SK-N-SH (cell line): Measurements from ENCODE around the gene MBNL1. TPM values are rescaled to one million over a fixed set of nuclear protein-coding genes. Genes with fewer than 3 reads are reported as not detected.
A peak's percentile ranks its signal among the peaks of the same experiment; 100 is the strongest.

ENCODE experiments used
- CTCF ChIA-PET: fragments of 300-600, 350-600 bp; formaldehyde crosslinking; extraction: SDS; loops from one replicate; lab custom pipeline; 2021; lab: Yijun Ruan, JAX
- POLR2A ChIA-PET: fragments of 350-600 bp; sonication (Branson Sonifier 250); formaldehyde crosslinking; extraction: SDS; loops from one replicate; lab custom pipeline; 2020; ENCODE audit warnings: antibody characterized with exemption, inconsistent platforms; lab: Yijun Ruan, JAX
- DNase-seq: peaks from one replicate; pipeline ENCODE4 v3.0.0; 2012
- H2AFZ ChIP-seq: fragments of 200-600 bp; sonication (generic); 2 replicates; pipeline ENCODE4 v1.8.1; 2016; ENCODE audit warnings: antibody characterized with exemption, mild to moderate bottlenecking, low read depth
- H3F3A ChIP-seq: fragments of 200-600 bp; sonication (generic); replicated peaks from 2 replicates; pipeline ENCODE3; 2016; ENCODE audit warnings: antibody characterized with exemption, mild to moderate bottlenecking; ENCODE audit not compliant: insufficient read depth
- H3K27ac ChIP-seq, 2 experiments: fragments of 200-500 bp in 1 of 2; fragments of 200-600 bp in 1 of 2; sonication (Bioruptor generic) in 1 of 2; sonication (generic), shearing (Covaris generic) in 1 of 2; 2 replicates each; pipeline versions ENCODE4 v1.5.1 to v1.6.1; 2014 to 2016; ENCODE audit warnings: low read depth in 2 of 2, inconsistent platforms in 1 of 2, low read length in 1 of 2, mild to moderate bottlenecking in 1 of 2, mixed read lengths in 1 of 2
- H3K27me3 ChIP-seq: fragments of 200-600 bp; sonication (generic), shearing (Covaris generic); 2 replicates; pipeline ENCODE4 v1.6.1; 2016; ENCODE audit warnings: mixed run types; ENCODE audit not compliant: insufficient read depth
- H3K36me3 ChIP-seq, 2 experiments: fragments of 200-500 bp in 1 of 2; fragments of 200-600 bp in 1 of 2; sonication (Bioruptor generic) in 1 of 2; sonication (generic) in 1 of 2; replicated peaks in 1 of 2; 2 replicates each; pipeline versions ENCODE3 to v1.5.1; 2014 to 2016; ENCODE audit warnings: low read length in 1 of 2, mild to moderate bottlenecking in 1 of 2; ENCODE audit not compliant: insufficient read depth in 2 of 2, control insufficient read depth in 1 of 2
- H3K4me1 ChIP-seq, 2 experiments: fragments of 200-500 bp in 1 of 2; fragments of 200-600 bp in 1 of 2; sonication (Bioruptor generic) in 1 of 2; sonication (generic), shearing (Covaris generic) in 1 of 2; 2 replicates each; pipeline versions ENCODE4 v1.5.1 to v1.6.1; 2014 to 2016; ENCODE audit warnings: low read depth in 1 of 2, low read length in 1 of 2, mixed run types in 1 of 2; ENCODE audit not compliant: insufficient read depth in 2 of 2, control insufficient read depth in 1 of 2
- H3K4me2 ChIP-seq: fragments of 200-600 bp; sonication (generic), shearing (Covaris generic); 2 replicates; pipeline ENCODE4 v1.6.1; 2017; ENCODE audit warnings: mixed run types
- H3K4me3 ChIP-seq, 2 experiments: fragments of 200-500 bp in 1 of 2; fragments of 200-600 bp in 1 of 2; sonication (Bioruptor generic) in 1 of 2; sonication (generic), shearing (Covaris generic) in 1 of 2; 2 replicates each; pipeline versions ENCODE4 v1.5.1 to v1.8.1; 2014 to 2016; ENCODE audit warnings: low read depth in 2 of 2, inconsistent platforms in 1 of 2, low read length in 1 of 2, mild to moderate bottlenecking in 1 of 2, mixed read lengths in 1 of 2, moderate library complexity in 1 of 2
- H3K79me2 ChIP-seq: fragments of 200-600 bp; sonication (generic); 2 replicates; pipeline ENCODE4 v1.8.1; 2017; ENCODE audit warnings: mild to moderate bottlenecking; ENCODE audit not compliant: insufficient read depth
- H3K9ac ChIP-seq: fragments of 200-600 bp; sonication (generic); 2 replicates; pipeline ENCODE4 v1.6.1; 2017; ENCODE audit warnings: mixed run types
- H3K9me2 ChIP-seq: fragments of 200-600 bp; sonication (generic); 2 replicates; pipeline ENCODE4 v1.6.1; 2017; ENCODE audit warnings: mixed run types
- H3K9me3 ChIP-seq: fragments of 200-600 bp; sonication (generic); 2 replicates; pipeline ENCODE4 v1.6.1; 2017; ENCODE audit warnings: mixed run types, mild to moderate bottlenecking, moderate library complexity
- H4K20me1 ChIP-seq: fragments of 200-600 bp; sonication (generic); 2 replicates; pipeline ENCODE4 v1.6.1; 2017; ENCODE audit warnings: mild to moderate bottlenecking, mixed run types; ENCODE audit not compliant: insufficient read depth
- ELF1 ChIP-seq: IDR thresholded peaks from 2 replicates; pipeline ENCODE4 v1.4.0; 2012
- EZH2phosphoT487 ChIP-seq: fragments of 200-600 bp; sonication (generic); IDR thresholded peaks from 2 replicates; pipeline ENCODE4 v1.6.1; 2017; ENCODE audit warnings: low read depth, mixed run types, mild to moderate bottlenecking, antibody characterized with exemption, moderate library complexity, borderline replicate concordance
- FOXJ3 ChIP-seq: sonication (generic); formaldehyde crosslinking; IDR thresholded peaks from 2 replicates; pipeline ENCODE4 v1.5.1; 2020; ENCODE audit warnings: mild to moderate bottlenecking, missing genetic modification reagents
- GABPA ChIP-seq: IDR thresholded peaks from 2 replicates; pipeline ENCODE4 v1.4.0; 2012; ENCODE audit warnings: low read depth, mild to moderate bottlenecking
- IRF3 ChIP-seq: fragments of 150-350 bp; IDR thresholded peaks from 2 replicates; pipeline ENCODE4 v1.6.1; 2016; ENCODE audit warnings: mild to moderate bottlenecking, low read depth, low read length
- JUND ChIP-seq: IDR thresholded peaks from 2 replicates; pipeline ENCODE4 v1.4.0; 2012
- MEF2A ChIP-seq: IDR thresholded peaks from 2 replicates; pipeline ENCODE4 v1.4.0; 2012; ENCODE audit warnings: low read depth, borderline replicate concordance
- MXI1 ChIP-seq: IDR thresholded peaks from 2 replicates; pipeline ENCODE4 v1.6.1; 2012; ENCODE audit warnings: mild to moderate bottlenecking, low read depth, low read length, improper control_type of control experiment
- NRF1 ChIP-seq: IDR thresholded peaks from 2 replicates; pipeline ENCODE4 v1.6.1; 2012; ENCODE audit warnings: low read depth, mild to moderate bottlenecking, low read length
- PBX3 ChIP-seq: IDR thresholded peaks from 2 replicates; pipeline ENCODE4; 2012
- POLR2AphosphoS5 ChIP-seq: IDR thresholded peaks from 2 replicates; pipeline ENCODE4 v1.6.1; 2012; ENCODE audit warnings: low read depth, low read length
- RFX5 ChIP-seq: IDR thresholded peaks from 2 replicates; pipeline ENCODE4 v1.6.1; 2012; ENCODE audit warnings: mild to moderate bottlenecking, improper control_type of control experiment, low read length
- TEAD4 ChIP-seq: IDR thresholded peaks from 2 replicates; pipeline ENCODE4 v1.4.0; 2012; ENCODE audit warnings: mild to moderate bottlenecking, borderline replicate concordance; ENCODE audit not compliant: insufficient read depth
- YY1 ChIP-seq: IDR thresholded peaks from 2 replicates; pipeline ENCODE4 v1.4.0; 2012; ENCODE audit warnings: low read depth, mild to moderate bottlenecking
- WGBS: methylation state at CpG from one replicate; pipeline ENCODE4 v1.1.6; 2017; ENCODE audit warnings: low lambda C conversion rate; 5-methylcytosine and 5-hydroxymethylcytosine counted together
- polyA plus RNA-seq, 3 experiments: library from polyadenylated mRNA; depleted of rRNA; stranded (reverse); fragments of >200 nt; gene quantifications; 2 replicates each; pipeline ENCODE4 v1.2.3, GENCODE V29; 2012
- TF ChIP-seq, protein P1 (sequence below): IDR thresholded peaks from 2 replicates; pipeline ENCODE4 v1.6.1; 2012; ENCODE audit warnings: mild to moderate bottlenecking, low read depth, low read length, moderate library complexity

The MBNL1 gene
- polyA plus RNA-seq, 1 of the 3 experiments (the other 2 are of a cell fraction): 44.3 TPM

- TF ChIP-seq, protein P1, sequence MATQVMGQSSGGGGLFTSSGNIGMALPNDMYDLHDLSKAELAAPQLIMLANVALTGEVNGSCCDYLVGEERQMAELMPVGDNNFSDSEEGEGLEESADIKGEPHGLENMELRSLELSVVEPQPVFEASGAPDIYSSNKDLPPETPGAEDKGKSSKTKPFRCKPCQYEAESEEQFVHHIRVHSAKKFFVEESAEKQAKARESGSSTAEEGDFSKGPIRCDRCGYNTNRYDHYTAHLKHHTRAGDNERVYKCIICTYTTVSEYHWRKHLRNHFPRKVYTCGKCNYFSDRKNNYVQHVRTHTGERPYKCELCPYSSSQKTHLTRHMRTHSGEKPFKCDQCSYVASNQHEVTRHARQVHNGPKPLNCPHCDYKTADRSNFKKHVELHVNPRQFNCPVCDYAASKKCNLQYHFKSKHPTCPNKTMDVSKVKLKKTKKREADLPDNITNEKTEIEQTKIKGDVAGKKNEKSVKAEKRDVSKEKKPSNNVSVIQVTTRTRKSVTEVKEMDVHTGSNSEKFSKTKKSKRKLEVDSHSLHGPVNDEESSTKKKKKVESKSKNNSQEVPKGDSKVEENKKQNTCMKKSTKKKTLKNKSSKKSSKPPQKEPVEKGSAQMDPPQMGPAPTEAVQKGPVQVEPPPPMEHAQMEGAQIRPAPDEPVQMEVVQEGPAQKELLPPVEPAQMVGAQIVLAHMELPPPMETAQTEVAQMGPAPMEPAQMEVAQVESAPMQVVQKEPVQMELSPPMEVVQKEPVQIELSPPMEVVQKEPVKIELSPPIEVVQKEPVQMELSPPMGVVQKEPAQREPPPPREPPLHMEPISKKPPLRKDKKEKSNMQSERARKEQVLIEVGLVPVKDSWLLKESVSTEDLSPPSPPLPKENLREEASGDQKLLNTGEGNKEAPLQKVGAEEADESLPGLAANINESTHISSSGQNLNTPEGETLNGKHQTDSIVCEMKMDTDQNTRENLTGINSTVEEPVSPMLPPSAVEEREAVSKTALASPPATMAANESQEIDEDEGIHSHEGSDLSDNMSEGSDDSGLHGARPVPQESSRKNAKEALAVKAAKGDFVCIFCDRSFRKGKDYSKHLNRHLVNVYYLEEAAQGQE: no peak
- peak; percentile 79 for TF ChIP-seq PBX3
- no peak for TF ChIP-seq ELF1
- TF ChIP-seq EZH2phosphoT487: no peak
- no peak for TF ChIP-seq MXI1
These were observed 10.0 kb upstream of the MBNL1 start (continued) for GRCh38 chr3:152258448-152259393.

- no peaks in the 10 kb centered on the region for H3K36me3 ChIP-seq
- 87% methylated on average over 2 of the region's 2 CpGs for WGBS
- ChIA-PET CTCF (no interaction called here), POLR2A (no interaction called here)
- H2AFZ ChIP-seq: no peak overlapping the region
- no peaks in the 10 kb centered on the region for H3K9me3 ChIP-seq
- peak overlapping the region in 1 of 2 experiments; percentile 25; a peak in 1 of 4 replicates for H3K27ac ChIP-seq
- no peaks in the 10 kb centered on the region for H3K79me2 ChIP-seq
- peaks cover 0 to 12% of the 10 kb centered on the region in 2 experiments; a peak in 1 of 4 replicates for H3K4me1 ChIP-seq
- no peak overlapping the region for H3K9ac ChIP-seq
- no peaks in the 10 kb centered on the region for H3K9me2 ChIP-seq
- no peak for DNase-seq
- TF ChIP-seq NRF1 (no peak), GABPA (no peak), RFX5 (no peak), FOXJ3 (CRISPR knock-in tag) (no peak), MXI1 (no peak), MEF2A (no peak), POLR2AphosphoS5 (no peak), YY1 (no peak), TEAD4 (no peak), JUND (no peak), IRF3 (no peak)
- TF ChIP-seq, protein P1: no peak
- no peaks in the 10 kb centered on the region for H3K27me3 ChIP-seq
- H3K4me3 ChIP-seq: no peak overlapping the region
- H4K20me1 ChIP-seq: no peaks in the 10 kb centered on the region
- H3K4me2 ChIP-seq: no peak overlapping the region
- H3F3A ChIP-seq: no peaks in the 10 kb centered on the region
These were observed 9.3 kb upstream of the MBNL1 start for GRCh38 chr3:152259468-152259867.
